GM19372 (cell line): ENCODE data around the gene AP3B1.

Source experiments
- ATAC-seq: cut with Tn5 transposase; IDR thresholded peaks from one replicate; pipeline ENCODE4 v1.9.1; 2021; ENCODE audit warnings: mild to moderate bottlenecking, low read depth, moderate library complexity; ENCODE audit not compliant: unreplicated experiment

The AP3B1 gene

GRCh38 chr5:78009937-78010527 is 284.5 kb downstream of the AP3B1 start:
- ATAC-seq: no peak

GRCh38 chr5:78008356-78008967 is 286.0 kb downstream of the AP3B1 start:
- no peak for ATAC-seq

- no peak for ATAC-seq
Observed at GRCh38 chr5:78007233-78007632, 287.3 kb downstream of the AP3B1 start.

GRCh38 chr5:78006449-78006848 is 288.0 kb downstream of the AP3B1 start:
- ATAC-seq: no peak

- no peak for ATAC-seq
Observed at GRCh38 chr5:78005021-78005785, 289.3 kb downstream of the AP3B1 start.

GRCh38 chr5:78004559-78004958 is 289.9 kb downstream of the AP3B1 start:
- no peak for ATAC-seq

GRCh38 chr5:78003919-78004318 is 290.6 kb downstream of the AP3B1 start:
- no peak for ATAC-seq

GRCh38 chr5:78003450-78003849 is 291.0 kb downstream of the AP3B1 start:
- ATAC-seq: no peak

GRCh38 chr5:78002690-78003089 is 291.8 kb downstream of the AP3B1 start:
- no peak for ATAC-seq

GRCh38 chr5:78001197-78001596 is 293.3 kb downstream of the AP3B1 start:
- no peak for ATAC-seq

GRCh38 chr5:78000191-78000590 is 294.3 kb downstream of the AP3B1 start:
- no peak for ATAC-seq

- ATAC-seq: no peak
Observed at GRCh38 chr5:77999399-77999798, 295.1 kb downstream of the AP3B1 start.

GRCh38 chr5:77996943-77997342 is 297.6 kb downstream of the AP3B1 start:
- ATAC-seq: no peak

GRCh38 chr5:77995793-77996409 is 298.6 kb downstream of the AP3B1 start:
- no peak for ATAC-seq

GRCh38 chr5:77994943-77995342 is 299.6 kb downstream of the AP3B1 start:
- ATAC-seq: no peak

GRCh38 chr5:77993855-77994318 is 300.6 kb downstream of the AP3B1 start:
- no peak for ATAC-seq

- ATAC-seq: no peak
Observed at GRCh38 chr5:77993141-77993854, 301.2 kb downstream of the AP3B1 start.

GRCh38 chr5:77991084-77991483 is 303.4 kb downstream of the AP3B1 start:
- ATAC-seq: no peak

GRCh38 chr5:77990020-77990419 is 304.5 kb downstream of the AP3B1 start:
- no peak for ATAC-seq

- ATAC-seq: no peak
Observed at GRCh38 chr5:77987988-77988387, 306.5 kb downstream of the AP3B1 start.

GRCh38 chr5:77987331-77987730 is 307.2 kb downstream of the AP3B1 start:
- ATAC-seq: no peak
